HTERT RPE-1 (cell line): ENCODE measurements around the gene BMP6.

Source experiments
- in situ Hi-C: fragments of 300-500 bp; cut with MboI; formaldehyde crosslinking; loops from 4 replicates; pipeline ENCODE4 v1.14.3; 2020; ENCODE audit warnings: low sequenced_read_pairs

BMP6 gene

DNA sequence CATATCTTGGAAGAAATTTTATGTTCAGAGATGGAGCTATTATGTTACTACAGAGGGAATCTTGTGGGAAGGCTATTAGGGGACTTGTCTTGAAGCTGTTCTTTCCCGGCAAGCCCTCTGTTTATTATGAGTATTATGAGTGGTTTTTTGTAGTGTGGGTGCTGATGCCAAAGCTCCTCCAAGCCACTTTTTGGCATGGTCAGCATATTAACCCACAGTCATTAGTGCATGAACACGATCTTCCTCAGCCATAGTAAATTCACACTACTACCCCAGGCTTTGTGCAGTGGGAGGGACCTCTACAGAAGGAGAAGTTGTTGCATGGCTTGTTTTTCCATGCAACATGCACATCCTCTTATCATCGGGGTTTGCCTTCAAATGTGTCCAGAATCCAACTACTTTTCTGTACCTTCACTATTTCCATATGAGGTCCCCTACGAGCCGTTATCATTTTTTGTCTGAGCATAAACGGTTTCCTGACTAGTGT lies 6.5 kb upstream of the BMP6 start:
- in situ Hi-C loops = no loop called here

DNA sequence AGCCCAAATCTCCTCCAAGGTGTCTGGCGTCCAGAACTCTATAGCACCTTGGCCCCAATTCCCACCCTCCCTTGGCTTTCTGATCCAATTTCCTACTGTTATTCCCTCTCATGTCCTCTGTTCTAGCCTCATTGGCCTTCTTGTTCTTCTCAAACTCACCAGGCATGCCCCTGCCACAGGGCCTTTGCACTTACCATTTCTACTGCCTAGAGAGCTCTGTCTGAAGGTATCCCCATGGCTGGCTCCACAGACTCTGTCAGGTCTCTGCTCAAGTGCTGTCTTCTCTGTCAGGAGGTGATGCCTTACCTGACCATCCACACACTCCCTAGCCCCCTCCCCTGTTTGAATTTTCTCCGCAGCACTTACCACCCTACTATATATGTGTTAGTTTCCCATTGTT lies 5.6 kb upstream of the BMP6 start:
- in situ Hi-C loops = no loop called here

GRCh38 chr6:7721649-7722048 lies 4.2 kb upstream of the BMP6 start:
- in situ Hi-C loops = no loop called here

GRCh38 chr6:7723041-7723447 lies 2.9 kb upstream of the BMP6 start:
- in situ Hi-C loops = no loop called here

GRCh38 chr6:7723554-7723953 lies 2.3 kb upstream of the BMP6 start:
- in situ Hi-C loops = no loop called here

GRCh38 chr6:7725412-7725811 lies 487 bp upstream of the BMP6 start:
- in situ Hi-C loops = no loop called here

DNA sequence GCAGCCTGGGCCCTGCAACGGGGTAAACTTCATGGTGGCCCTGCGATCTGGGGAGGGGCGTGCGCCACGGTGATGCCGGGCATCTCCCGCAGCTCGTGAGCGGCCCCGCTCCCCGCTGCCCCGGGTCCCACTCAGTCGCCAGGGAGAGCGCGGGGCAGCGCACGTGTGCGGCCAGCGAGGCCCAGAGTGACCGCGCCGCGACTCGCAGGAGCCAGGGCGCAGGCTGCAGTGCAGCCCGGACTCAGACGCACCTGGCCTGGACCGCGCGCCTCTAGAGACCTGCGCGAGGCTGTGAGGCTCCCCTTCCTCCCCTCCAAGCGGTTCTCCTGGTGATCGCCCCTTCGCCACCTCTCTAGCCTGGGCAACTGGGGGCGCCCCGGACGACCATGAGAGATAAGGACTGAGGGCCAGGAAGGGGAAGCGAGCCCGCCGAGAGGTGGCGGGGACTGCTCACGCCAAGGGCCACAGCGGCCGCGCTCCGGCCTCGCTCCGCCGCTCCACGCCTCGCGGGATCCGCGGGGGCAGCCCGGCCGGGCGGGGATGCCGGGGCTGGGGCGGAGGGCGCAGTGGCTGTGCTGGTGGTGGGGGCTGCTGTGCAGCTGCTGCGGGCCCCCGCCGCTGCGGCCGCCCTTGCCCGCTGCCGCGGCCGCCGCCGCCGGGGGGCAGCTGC lies 652 bp downstream of the BMP6 start:
- in situ Hi-C loops = no loop called here

GRCh38 chr6:7727086-7727945 lies 1.4 kb downstream of the BMP6 start:
- in situ Hi-C loops = no loop called here

DNA sequence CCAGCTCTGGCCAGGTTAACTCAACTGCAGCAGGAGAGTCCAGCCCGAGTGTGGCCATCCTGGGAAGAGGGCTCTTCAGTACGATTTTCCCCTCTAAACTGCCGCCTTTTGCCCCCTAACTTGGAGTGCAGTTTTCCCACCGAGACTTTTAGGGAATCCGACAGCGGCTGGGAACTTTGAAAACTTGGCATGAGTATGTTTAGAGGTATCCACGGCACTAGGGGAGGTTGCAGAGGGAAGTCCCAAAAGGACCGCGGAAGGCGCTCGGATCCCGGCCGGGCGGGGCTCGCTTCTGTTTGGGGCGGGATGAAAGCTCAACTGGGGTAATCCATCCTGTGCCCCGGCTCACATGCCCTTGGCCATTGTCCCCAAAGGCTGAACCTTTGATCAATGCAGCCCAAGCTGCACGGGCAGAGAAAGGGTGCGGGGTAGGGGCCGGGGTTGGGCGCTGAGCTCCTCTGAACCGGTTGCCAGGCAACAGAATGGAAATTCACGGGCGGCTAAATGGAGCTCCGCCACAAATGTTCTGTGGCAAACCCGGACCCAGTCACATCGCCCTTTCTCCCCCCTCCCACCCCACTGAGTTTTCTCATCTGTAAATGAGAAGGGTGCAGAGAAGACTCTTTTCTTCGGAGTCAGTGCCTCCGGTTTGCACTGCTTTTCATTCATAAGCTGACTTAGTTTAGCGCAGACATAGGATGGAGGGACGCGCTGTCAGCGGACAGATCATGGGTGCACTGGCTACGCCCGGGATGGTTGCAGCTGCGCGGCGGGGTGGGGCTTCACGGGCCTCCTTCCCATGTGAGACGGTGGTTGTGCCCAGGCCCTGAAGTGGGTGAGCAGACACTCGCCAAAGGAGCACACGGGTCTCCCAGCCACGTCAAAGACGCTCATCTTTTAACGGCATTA lies 2.3 kb downstream of the BMP6 start:
- in situ Hi-C loops = no loop called here

DNA sequence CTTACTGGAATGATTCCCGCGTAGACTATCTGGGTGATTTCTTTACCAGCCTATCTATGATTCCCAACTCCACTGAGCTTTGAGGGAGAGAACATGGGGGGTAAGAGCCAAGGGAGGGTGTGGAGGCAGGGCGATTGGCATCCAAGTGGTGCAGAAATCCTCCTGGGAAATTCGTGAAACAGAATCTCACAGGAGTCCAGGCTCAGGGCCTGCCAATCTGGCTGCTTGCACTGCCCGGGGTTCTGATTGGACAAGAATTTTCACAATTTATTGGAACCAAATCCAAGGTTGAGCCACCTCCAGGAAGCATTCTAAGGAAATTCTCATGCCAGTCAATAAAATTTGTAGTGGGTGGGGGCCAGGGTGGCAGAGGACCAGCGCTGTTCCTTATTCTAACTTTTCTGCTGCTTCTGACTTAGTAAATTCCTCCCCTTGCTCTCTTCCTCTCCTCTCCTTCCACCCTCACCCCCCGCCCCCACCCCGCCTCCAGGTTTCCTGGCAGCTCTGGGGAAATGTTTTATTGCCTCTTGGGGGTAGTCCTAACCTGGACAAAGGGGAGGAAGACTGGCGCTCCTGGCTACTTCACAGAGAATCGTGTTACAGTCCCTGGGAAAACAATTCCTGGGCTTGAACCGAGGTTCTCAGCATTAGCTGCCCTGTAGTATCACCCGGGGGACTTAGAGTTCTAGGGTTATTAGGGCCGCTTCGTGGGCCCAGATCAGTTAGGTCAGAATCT lies 3.1 kb downstream of the BMP6 start:
- in situ Hi-C loops = no loop called here

- in situ Hi-C loops = no loop called here
Measured at GRCh38 chr6:7730001-7730783, 4.3 kb downstream of the BMP6 start.

DNA sequence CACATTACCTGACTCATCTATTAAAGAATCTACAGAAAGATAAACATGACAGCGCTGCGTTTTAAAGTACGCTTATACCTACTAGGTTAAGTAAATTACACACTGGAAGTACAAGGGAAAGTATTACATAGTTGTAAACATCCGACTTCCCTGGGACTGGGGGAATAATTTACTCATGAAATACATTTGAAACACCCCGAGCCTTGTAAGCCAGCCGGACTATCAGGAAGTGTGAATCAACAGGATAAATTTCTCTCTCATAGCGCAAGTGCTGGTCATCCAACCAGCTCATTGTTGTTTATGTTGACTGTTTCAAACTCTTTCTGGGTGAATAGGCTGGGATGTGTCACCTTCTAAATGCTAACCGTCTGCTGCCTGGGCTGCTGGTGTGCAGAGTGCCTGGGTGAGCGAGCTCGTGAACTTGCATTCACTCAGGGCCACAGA lies 4.9 kb downstream of the BMP6 start:
- in situ Hi-C loops = no loop called here

DNA sequence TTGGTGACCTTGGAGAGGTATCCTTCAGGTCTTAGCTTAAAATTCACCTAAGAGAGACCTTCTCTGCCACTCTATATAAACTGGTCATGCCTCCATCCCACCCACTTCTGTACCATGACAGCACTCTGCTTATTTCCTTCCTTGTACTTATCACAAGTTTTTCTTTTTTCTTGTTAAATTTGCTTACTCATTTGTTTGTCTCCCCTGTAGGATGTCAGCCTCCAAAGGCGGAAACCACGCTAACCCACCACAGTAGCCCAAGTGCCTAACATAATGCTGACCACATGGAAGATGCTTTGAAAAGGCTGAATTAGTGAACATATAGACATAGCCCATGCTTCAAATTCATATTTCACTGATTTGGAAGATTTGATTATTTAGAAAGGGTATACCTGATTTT lies 5.4 kb downstream of the BMP6 start:
- in situ Hi-C loops = no loop called here

DNA sequence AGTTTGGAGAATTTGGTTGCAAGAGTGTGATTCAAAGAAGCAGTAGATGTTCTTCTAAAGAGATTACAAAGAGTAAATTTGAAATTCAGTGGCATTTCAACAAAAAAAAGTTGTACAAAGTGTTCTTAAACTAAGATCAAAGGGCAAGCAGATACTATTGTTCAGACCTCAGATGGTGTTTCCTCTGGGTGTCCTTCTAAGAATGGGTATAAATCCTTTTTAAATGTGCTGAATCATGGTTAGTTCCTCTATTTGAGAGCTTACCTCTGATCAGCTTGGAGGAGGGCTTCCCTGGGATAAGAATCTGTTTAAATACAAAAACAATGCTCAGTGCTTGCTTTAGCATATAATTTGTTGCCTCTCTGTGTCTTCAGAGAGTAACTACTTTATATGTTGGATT lies 6.3 kb downstream of the BMP6 start:
- in situ Hi-C loops = no loop called here

- in situ Hi-C loops = no loop called here
Measured at GRCh38 chr6:7734707-7735383, 8.9 kb downstream of the BMP6 start.

DNA sequence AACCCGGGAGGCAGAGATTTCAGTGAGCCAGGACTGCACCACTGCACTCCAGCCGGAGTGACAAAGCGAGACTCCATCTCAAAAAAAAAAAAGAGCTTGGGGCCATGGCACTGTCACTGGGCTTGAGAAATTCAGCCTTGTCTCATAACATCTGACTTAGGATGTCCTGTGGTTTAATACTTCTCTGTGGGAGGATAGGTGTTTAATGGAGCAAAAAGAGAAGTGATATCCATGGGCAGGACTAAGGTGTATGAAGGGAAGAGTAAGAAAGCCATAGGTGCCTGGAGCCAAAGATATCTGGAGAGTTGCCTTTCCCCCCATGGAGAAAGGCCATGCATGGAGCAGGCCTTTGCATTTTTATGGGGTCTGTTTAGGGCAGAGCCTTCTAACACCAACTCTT lies 11.2 kb downstream of the BMP6 start:
- in situ Hi-C loops = no loop called here

DNA sequence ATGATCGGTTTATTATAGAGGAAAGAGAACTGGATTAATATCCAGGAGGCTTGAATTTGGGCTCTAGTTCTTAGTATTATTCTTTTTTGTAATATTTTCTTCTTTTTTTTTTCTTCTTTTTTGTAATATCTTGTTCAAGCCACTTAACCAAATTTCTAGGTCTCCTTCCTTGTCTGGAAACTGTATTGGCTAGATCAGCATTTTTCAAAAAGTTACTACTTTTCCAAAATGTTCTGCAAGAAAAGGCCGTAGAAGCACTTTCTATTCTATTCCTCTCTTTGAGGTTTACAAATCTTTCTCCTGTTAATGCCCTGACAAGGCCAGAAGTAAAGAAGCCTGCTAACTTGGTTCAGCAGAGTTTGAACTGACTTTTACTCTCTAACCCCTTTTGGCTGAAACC lies 12.0 kb downstream of the BMP6 start:
- in situ Hi-C loops = no loop called here

- in situ Hi-C loops = no loop called here
Measured at GRCh38 chr6:7742223-7742785, 16.4 kb downstream of the BMP6 start.

DNA sequence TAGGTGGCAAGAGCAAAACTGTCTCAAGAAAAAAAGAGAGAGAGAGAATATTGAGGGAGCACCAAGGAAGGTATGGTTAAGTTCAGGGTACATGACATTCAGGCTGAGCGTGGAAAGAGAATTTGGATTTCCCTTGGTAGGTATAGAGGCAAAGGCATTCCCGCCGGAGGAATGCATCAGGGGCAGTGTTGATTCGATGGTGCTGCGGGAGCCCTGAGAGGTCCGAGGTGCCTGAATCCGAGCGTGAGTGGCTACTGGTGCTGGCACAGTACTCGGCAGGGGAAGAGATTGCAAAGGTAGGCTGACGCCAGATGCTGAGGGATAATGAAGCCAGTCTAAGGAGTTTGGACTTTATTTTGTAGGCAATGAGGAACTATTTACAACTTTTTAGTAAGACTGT lies 20.0 kb downstream of the BMP6 start:
- in situ Hi-C loops = no loop called here
